NCI-H2227 treated with DMSO at 0.1 percent for 48 hours (cell line): ENCODE results near the gene MAGI3.
"Not testable (repeated sequence)": the region's sequence is repeated elsewhere in the genome, so short reads cannot be mapped to it uniquely, and the experiment has no call there.

Source experiments
- DNase-seq: peaks from one replicate; lab custom pipeline; 2025; lab: John Stamatoyannopoulos, UW

MAGI3 gene

GRCh38 chr1:113692342-113692741 lies 302.0 kb downstream of the MAGI3 start:
- DNase-seq, result no peak

- no peak for DNase-seq
Observed at GRCh38 chr1:113692824-113693431, 302.6 kb downstream of the MAGI3 start.

GRCh38 chr1:113694910-113695309 lies 304.6 kb downstream of the MAGI3 start:
- DNase-seq, result no peak

GRCh38 chr1:113701429-113701828 lies 311.1 kb downstream of the MAGI3 start:
- no peak for DNase-seq

GRCh38 chr1:113714606-113715269 lies 324.4 kb downstream of the MAGI3 start:
- DNase-seq, result no peak

GRCh38 chr1:113717506-113717905 lies 327.2 kb downstream of the MAGI3 start:
- DNase-seq, result not testable (repeated sequence)

- DNase-seq, result not testable (repeated sequence)
Observed at GRCh38 chr1:113718621-113719020, 328.3 kb downstream of the MAGI3 start.

- no peak for DNase-seq
Observed at GRCh38 chr1:113721010-113721409, 330.7 kb downstream of the MAGI3 start.

GRCh38 chr1:113732802-113733201 lies 342.5 kb downstream of the MAGI3 start:
- no peak for DNase-seq

- DNase-seq, result no peak
Observed at GRCh38 chr1:113734357-113735055, 344.2 kb downstream of the MAGI3 start.
